Skeletal muscle satellite cell (primary cell): Measurements from ENCODE around the gene ARID4B.

Source experiments
- H3K27me3 ChIP-seq: 2 replicates; pipeline ENCODE4 v1.7.0; 2013; ENCODE audit warnings: low read length; ENCODE audit not compliant: control insufficient read depth, insufficient read depth
- H3K36me3 ChIP-seq: 2 replicates; pipeline ENCODE4 v1.7.0; 2013; ENCODE audit warnings: mild to moderate bottlenecking, control low read depth, low read length; ENCODE audit not compliant: insufficient read depth
- H3K4me1 ChIP-seq: 2 replicates; pipeline ENCODE4 v1.7.0; 2013; ENCODE audit warnings: low read length; ENCODE audit not compliant: control insufficient read depth, insufficient read depth
- H3K4me2 ChIP-seq: 2 replicates; pipeline ENCODE4 v1.7.0; 2013; ENCODE audit warnings: mild to moderate bottlenecking, low read length
- H3K4me3 ChIP-seq: 2 replicates; pipeline ENCODE4 v1.7.0; 2013; ENCODE audit warnings: low read length
- H3K9ac ChIP-seq: 2 replicates; pipeline ENCODE4 v1.7.0; 2013; ENCODE audit warnings: mild to moderate bottlenecking, low read depth, low read length, moderate library complexity
- H3K9me3 ChIP-seq: replicated peaks from 2 replicates; pipeline ENCODE4 v1.7.0; 2013; ENCODE audit warnings: mild to moderate bottlenecking, control low read depth, low read length

ARID4B gene

DNA sequence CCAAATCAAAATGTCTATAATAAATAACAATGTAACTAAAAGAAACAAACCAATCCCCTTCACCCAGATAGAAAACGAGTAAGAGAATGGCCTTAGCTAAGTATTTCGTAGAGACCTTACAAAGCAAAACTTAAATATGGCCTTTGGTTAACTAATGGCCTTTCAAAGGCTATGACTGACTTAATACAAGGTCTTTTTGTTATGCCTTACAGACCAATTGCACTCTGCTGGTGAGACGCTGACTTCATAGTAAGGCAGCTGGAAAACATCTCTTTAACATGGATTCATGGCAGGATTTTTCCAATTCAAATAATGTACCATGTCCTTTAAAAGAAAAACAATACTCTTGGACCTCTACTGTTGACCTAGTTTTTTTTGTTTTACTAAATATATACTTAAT lies 23.5 kb upstream of the ARID4B start:
- Histone ChIP-seq H3K9me3 (no peaks in the 10 kb centered on the region), H3K9ac (no peak overlapping the region), H3K27me3 (no peaks in the 10 kb centered on the region), H3K36me3 (no peaks in the 10 kb centered on the region), H3K4me2 (no peak overlapping the region), H3K4me1 (no peaks in the 10 kb centered on the region), H3K4me3 (no peak overlapping the region)

DNA sequence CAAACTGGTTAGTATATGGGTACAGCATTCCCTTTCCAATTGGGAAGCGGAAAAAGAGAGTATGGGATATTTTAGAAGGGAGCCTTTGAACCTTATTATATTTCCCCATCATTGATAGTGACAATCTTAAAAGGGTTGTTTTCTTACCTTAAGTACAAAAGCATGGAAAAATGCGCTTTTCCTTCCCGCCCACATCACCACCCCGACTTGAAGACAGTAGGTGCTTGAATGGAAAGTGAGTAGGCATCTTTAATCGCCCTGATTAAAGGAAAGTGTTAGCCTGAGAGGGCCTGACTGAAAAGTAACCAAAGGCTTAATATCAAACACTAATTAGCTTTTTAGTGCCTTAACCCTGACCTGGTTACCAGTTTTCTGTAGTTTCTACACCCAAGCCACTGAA lies 15.7 kb upstream of the ARID4B start:
- H3K4me1 ChIP-seq, result no peaks in the 10 kb centered on the region
- H3K4me3 ChIP-seq, result no peak overlapping the region
- H3K9me3 ChIP-seq, result no peaks in the 10 kb centered on the region
- no peaks in the 10 kb centered on the region for H3K36me3 ChIP-seq
- no peak overlapping the region for H3K4me2 ChIP-seq
- no peak overlapping the region for H3K9ac ChIP-seq
- no peaks in the 10 kb centered on the region for H3K27me3 ChIP-seq

GRCh38 chr1:235342471-235342870 lies 14.5 kb upstream of the ARID4B start:
- Histone ChIP-seq H3K4me1 (no peaks in the 10 kb centered on the region), H3K4me3 (no peak overlapping the region), H3K9me3 (no peaks in the 10 kb centered on the region), H3K4me2 (no peak overlapping the region), H3K36me3 (no peaks in the 10 kb centered on the region), H3K9ac (no peak overlapping the region), H3K27me3 (no peaks in the 10 kb centered on the region)

- no peaks in the 10 kb centered on the region for H3K4me1 ChIP-seq
- no peaks in the 10 kb centered on the region for H3K27me3 ChIP-seq
- H3K9me3 ChIP-seq, result no peaks in the 10 kb centered on the region
- H3K4me2 ChIP-seq, result no peak overlapping the region
- no peak overlapping the region for H3K4me3 ChIP-seq
- H3K9ac ChIP-seq, result no peak overlapping the region
- no peaks in the 10 kb centered on the region for H3K36me3 ChIP-seq
Measured at GRCh38 chr1:235342039-235342438, 14.1 kb upstream of the ARID4B start.

DNA sequence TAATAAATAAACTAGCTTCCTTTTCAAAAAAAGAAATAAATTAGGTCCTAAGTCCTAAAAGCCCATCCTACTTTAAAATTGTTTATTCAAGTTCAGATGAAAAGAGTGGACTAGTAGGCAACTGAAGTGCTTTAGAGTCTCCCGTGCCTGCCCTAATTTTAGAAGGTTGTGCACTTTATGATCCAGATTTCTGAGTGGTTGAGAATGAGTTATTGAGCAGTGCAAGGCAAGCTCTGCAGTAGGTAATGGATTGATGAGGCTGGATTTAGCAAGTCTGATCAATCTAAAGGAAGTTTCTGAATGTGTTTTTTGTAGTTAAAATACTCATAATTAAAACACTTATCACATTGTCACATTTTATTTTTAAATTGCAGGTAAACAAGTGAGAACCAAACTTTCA lies 13.4 kb upstream of the ARID4B start:
- no peaks in the 10 kb centered on the region for H3K9me3 ChIP-seq
- no peaks in the 10 kb centered on the region for H3K36me3 ChIP-seq
- H3K9ac ChIP-seq, result no peak overlapping the region
- no peaks in the 10 kb centered on the region for H3K27me3 ChIP-seq
- H3K4me2 ChIP-seq, result no peak overlapping the region
- H3K4me1 ChIP-seq, result no peaks in the 10 kb centered on the region
- no peak overlapping the region for H3K4me3 ChIP-seq

DNA sequence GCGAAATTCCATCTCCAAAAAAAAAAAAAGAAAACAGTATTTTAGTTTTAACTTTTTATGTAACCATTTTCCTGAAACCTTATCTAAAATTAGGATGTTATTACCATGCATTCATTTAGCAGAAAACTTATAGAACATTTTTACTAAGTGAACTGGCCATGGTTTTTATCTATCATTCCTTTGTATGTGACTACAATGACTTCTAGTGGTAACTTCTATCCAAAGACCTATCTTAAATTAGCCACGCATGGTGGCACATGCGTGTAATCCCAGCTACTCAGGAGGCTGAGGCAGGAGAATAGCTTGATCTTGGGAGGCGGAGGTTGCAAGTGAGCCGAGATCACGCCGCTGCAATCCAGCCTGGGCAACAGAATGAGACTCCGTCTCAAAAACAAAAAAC lies 11.8 kb upstream of the ARID4B start:
- Histone ChIP-seq H3K9ac (no peak overlapping the region), H3K4me1 (no peaks in the 10 kb centered on the region), H3K36me3 (peaks cover 10% of the 10 kb centered on the region), H3K4me2 (no peak overlapping the region), H3K4me3 (no peak overlapping the region), H3K9me3 (no peaks in the 10 kb centered on the region), H3K27me3 (no peaks in the 10 kb centered on the region)

- Histone ChIP-seq H3K9me3 (no peaks in the 10 kb centered on the region), H3K4me3 (no peak overlapping the region), H3K9ac (no peak overlapping the region)
Measured at GRCh38 chr1:235336903-235337302, 8.9 kb upstream of the ARID4B start.

GRCh38 chr1:235331401-235331800 lies 3.4 kb upstream of the ARID4B start:
- Histone ChIP-seq H3K9ac (no peak overlapping the region), H3K36me3 (peaks cover 10% of the 10 kb centered on the region), H3K9me3 (no peaks in the 10 kb centered on the region), H3K4me1 (peaks cover 14% of the 10 kb centered on the region), H3K4me3 (peak overlapping the region; percentile 35), H3K27me3 (no peaks in the 10 kb centered on the region), H3K4me2 (peak overlapping the region; percentile 87)

More at GRCh38 chr1:235336903-235337302, 8.9 kb upstream of the ARID4B start:
- peaks cover 10% of the 10 kb centered on the region for H3K36me3 ChIP-seq
- no peaks in the 10 kb centered on the region for H3K4me1 ChIP-seq
- H3K4me2 ChIP-seq, result no peak overlapping the region
- H3K27me3 ChIP-seq, result no peaks in the 10 kb centered on the region

DNA sequence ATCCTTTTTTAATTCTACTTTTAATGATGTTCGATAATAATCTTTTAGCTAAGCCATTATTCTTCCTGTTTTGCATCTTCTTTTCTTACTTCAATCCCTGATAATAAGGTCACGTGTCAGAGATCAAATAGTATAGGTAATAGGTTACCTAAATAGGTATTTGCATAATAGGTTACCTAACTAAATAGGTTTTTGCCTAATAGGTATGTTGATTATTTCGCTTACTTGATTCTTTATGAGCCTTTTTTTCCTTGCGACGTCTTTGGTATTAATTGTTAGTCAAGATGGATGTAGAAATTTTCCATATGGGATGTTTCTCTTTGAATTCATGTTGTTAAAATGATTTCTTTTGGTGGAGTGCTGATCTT lies 2.9 kb upstream of the ARID4B start:
- Histone ChIP-seq H3K4me3 (peak overlapping the region; percentile 35), H3K27me3 (no peaks in the 10 kb centered on the region), H3K9ac (no peak overlapping the region), H3K4me1 (peaks cover 17% of the 10 kb centered on the region), H3K36me3 (peaks cover 9% of the 10 kb centered on the region), H3K9me3 (no peaks in the 10 kb centered on the region), H3K4me2 (peak overlapping the region; percentile 87)

GRCh38 chr1:235329139-235329902 lies 1.3 kb upstream of the ARID4B start:
- Histone ChIP-seq H3K27me3 (no peaks in the 10 kb centered on the region), H3K4me2 (peak overlapping the region; percentile 87), H3K9ac (peak overlapping the region; percentile 95), H3K9me3 (no peaks in the 10 kb centered on the region), H3K4me1 (peaks cover 33% of the 10 kb centered on the region), H3K4me3 (peak overlapping the region; percentile 83), H3K36me3 (no peaks in the 10 kb centered on the region)

DNA sequence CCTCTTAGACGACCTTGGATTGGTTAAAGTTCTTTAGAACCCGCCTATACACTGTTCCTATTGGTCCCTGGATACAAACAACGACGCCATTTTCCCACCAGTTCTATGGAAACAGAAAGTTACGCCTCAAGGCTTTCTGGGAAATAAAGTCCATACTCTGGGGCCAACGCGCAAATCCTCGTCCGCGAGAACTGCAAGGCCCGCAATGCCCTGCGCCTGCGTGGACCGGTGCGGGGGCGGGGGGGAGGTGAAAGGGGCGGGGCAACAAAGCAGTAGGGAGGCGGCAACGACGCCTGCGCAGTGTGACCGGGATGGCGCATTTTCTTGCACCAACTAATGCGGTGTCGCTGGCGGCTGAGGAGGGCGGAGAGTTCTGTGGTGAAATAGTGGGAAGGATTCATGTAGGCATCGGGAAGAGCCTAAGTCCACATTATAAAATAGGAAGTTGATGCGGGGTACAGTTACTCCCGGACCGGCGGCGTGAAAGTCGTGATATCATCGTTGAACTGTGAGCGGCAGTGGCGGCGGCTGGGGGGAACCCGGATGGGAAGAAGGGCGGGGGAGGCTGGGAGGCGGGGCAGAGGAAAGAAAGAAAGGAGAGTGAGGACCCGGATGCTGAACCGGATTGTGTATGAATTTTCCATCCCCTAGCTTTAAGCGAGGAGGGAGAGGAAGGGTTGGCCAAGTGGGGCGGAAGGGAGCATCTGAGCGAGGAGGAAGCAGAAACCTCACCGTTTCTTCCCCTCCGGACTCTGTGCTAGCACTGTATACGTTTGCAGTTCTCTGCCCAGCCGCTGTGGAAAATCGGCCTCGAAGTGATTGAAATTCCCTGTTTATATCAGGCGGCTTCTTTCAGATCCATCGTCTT lies 526 bp upstream of the ARID4B start, which contains the start of gene GGPS1:
GGPS1 (plus strand) TSS at position 300 of the 868 bp plus-strand sequence. CDS start 6,695 bp downstream, outside the sequence.
- no peaks in the 10 kb centered on the region for H3K9me3 ChIP-seq
- H3K36me3 ChIP-seq, result no peaks in the 10 kb centered on the region
- peak within 1 kb of the TSS; percentile 97 for H3K4me2 ChIP-seq
- no peaks in the 10 kb centered on the region for H3K27me3 ChIP-seq
- H3K9ac ChIP-seq, result peak within 1 kb of the TSS; percentile 95
- peaks cover 34% of the 10 kb centered on the region for H3K4me1 ChIP-seq
- peak within 1 kb of the TSS; percentile 90 for H3K4me3 ChIP-seq
